COLO668 (cell line): ENCODE results near the gene CTRL.
"Not testable (repeated sequence)": the region's sequence is repeated elsewhere in the genome, so short reads cannot be mapped to it uniquely, and the experiment has no call there.

Source experiments
- DNase-seq: peaks from one replicate; lab custom pipeline; 2025; ENCODE audit not compliant: unreplicated experiment; lab: John Stamatoyannopoulos, UW

Gene CTRL

DNA sequence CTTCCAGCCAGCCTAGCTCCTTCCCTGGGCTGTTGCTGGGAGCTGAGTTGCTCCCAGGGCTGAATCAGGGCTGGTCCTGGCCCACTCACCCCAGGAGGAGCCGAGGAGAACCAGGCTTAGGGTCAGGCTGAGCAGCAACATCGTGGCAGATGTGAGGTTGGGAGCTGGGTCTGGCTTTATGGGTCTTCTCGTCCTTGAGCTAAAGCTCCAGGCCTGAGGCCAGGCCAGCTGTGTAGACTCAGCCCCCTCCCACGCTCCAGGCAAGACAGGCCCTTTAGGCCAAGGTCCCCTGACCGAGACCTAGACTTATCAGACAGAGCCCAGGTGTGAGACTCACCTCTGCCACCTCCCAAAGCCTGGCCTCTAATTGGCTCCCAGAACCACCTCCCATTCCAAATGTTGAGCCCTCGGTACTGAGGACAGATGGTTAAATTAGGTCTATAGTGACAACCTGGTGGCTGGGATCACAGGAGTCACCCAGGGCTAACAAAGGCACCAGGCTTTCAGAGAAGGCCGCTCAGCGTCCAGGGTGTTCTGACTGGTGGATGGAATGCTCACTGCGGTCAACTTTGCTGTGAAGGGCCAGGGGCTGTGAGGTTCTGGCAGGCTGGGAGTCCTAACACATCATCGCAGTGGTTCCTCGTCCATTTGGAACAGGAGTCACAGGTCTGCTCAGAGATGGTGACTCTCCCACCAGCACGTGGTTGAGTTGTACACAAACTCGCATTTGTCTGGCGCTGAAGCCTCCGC lies at the start of gene CTRL:
Gene CTRL, minus strand, starts transcription at position 151 of the 750 bp plus-strand sequence. Its CDS starts 10 bp downstream, at position 141.
- no peak for DNase-seq

DNA sequence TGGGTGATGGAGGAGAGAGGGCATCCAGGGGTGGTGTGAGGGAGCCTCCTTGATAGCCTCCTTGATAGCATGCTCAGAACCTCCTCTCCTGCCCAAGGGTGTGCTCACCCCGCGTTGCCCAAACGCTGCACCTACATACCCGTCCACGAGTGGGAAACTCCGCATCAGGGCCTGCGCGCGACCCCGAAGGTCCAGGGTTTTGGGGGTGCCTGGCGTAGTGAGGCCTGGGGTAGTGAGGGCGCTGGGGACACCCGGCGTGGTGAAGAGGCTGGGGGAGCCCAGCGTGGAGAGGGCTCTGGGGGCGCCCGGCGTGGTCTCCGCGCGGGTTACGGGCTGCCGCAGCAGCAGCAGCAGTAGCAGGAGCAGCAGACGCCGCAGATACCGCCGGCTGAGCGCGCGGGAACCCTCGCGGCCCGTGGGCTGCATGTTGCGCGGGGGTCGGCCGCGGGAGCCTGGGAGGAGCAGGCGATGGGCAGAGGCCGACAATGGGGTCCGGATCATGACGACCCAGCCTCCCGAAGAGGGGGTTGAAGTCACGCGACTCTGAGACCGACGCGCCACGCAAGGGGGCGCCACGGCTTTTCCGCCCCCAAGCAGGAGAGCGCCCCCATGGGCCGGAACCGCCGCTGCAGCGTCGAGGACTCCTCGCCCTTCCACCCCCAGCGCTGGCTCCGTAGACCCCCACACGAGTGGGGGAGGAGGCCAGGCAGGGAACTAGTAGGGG lies 48.5 kb upstream of the CTRL start, which contains the start of gene DPEP3:
Gene DPEP3, minus strand, starts transcription at position 545 of the 724 bp plus-strand sequence. Its CDS starts 119 bp downstream, at position 426.
- no peak for DNase-seq

DNA sequence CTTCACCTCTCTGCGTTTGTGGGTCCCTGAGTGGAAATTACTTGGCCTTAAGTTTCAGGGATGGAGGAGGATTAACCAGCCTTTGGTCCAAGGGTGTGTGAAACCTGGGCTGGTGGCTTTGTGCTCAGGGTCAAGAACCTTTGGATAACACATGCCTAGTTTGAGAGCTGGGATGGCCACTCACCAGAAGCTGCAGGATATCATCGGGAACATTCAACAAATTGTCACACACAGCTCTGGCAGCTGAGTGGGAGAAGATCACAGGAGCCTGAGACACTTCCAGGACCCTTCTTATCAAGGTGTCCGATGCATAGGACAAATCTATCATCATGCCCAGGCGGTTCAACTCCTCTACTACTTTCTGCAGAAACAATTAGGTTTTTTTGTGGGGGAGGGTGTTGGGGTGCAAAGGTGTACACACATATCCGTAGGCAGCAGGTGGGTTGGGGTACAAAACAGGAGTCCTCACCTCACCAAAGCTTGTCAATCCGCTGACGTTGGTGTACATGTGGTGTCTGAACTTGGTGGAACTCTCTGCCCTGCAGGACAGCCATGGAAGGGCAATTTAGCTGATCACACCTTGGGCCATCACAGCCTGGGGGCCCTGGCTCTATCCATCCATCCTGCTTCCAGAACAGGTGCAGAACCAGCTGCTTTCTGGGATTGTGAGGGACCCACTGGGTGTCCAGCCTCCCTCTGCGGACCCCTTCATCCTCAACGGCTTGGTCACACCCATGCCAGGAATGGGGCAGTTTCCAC lies 46.0 kb upstream of the CTRL start:
- DNase-seq, result no peak

DNA sequence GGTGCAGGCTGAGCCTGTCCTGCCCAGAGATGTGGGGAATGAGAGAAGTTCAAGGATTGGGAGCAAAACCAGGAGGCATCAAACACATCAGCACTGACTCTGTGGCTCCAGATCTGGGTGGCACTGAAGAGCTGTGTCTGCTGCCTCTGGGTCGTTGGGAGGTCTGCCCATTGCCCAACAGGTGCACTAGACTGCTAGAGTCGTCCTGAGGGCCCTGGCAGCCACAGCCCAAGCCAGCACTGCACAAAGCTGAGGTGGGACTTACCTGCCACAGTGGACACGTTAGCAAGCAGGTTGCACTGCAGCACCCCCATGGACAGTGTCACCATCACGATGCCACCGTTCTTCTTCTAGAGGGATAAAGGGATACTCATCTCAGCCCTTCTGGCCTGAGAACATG lies 45.3 kb upstream of the CTRL start:
- DNase-seq, result no peak

DNA sequence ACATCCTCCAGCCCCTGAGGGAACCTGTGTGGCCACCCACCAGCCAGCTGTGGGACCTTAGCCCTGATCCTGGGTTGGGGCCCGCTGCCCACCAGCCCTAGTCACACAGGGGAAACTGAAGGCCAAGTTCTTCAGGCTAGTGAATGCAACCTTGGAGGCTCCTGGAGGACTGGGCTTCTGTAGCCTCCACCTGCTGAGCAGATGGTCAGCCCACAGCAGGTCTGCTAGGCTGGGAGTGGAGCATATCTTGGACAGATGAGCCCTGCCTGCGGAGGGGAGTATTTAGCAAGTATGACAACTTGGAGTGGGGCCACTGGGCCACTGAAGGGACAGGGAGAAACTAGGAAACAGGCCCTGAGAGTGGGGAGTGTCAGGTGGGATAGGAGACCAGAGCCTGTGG lies 44.5 kb upstream of the CTRL start:
- no peak for DNase-seq

DNA sequence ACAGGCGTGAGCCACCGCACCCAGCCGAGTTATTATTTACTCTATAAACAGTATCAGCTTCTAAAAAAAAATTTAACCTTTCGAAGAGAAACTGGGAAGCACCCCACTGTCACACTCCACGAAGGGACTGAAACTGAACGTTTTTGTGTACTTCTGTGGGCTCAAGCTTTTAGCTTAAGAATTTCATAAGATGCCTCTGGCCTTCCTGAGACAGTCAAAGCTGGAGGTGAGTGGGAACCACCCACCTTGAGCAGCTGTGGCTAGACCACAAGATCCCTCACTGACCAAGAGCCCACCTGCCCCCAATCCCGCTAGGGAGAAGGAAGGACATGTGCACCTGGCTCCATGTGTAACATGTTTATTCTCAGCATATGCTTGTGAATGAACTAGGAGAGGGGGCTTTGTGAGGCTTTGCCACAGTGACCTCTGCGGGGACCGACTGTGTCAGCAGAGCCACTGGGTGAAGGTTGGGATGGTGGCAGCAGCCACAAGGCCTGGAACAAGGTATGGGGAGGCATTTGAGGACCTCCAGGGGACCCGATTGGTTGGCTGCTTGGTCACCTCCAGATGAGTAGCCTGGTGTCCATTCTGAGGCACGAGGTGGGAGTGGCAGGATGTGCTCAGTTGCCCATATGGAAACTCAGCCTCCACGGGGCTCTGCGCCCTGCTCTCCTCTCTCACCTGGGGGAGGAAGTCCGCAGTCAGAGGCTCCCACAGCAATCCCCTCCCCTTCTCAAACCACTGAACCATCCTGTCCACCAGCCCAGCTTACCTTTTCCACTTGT lies 43.9 kb upstream of the CTRL start:
- no peak for DNase-seq

DNA sequence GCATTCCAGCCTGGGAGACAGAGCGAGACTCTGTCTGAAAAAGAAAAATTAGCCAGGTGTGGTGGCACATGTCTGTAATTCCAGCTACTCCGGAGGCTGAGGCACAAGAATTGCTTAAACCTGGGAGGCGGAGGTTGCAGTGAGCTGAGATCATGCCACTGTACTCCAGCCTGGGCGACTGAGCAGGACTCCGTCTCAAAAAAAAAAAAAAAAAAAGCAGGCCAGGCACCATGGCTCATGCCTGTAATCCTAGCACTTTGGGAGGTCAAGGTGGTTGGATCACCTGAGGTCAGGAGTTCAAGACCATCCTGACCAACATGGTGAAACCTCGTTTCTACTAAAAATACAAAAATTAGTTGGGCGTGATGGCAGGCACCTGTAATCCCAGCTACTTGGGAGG lies 40.6 kb upstream of the CTRL start:
- DNase-seq, result not testable (repeated sequence)

DNA sequence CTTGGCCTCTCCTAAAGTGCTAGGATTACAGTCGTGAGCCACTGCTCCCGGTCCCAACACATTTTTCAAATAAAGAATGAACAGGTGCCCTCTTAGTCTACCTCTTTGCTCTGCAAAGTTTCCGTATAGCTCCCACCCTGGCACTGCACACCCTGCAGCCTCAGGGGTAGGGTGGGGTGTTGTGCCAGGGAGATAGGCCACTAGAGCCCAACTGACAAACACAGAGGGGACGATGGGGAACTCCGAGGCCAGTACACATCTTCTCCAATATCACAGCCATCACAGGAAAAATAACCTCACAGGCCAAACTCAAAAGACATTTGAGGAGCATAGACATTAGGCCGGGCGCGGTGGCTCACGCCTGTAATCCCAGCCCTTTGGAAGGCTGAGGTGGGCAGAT lies 39.4 kb upstream of the CTRL start:
- DNase-seq, result no peak

DNA sequence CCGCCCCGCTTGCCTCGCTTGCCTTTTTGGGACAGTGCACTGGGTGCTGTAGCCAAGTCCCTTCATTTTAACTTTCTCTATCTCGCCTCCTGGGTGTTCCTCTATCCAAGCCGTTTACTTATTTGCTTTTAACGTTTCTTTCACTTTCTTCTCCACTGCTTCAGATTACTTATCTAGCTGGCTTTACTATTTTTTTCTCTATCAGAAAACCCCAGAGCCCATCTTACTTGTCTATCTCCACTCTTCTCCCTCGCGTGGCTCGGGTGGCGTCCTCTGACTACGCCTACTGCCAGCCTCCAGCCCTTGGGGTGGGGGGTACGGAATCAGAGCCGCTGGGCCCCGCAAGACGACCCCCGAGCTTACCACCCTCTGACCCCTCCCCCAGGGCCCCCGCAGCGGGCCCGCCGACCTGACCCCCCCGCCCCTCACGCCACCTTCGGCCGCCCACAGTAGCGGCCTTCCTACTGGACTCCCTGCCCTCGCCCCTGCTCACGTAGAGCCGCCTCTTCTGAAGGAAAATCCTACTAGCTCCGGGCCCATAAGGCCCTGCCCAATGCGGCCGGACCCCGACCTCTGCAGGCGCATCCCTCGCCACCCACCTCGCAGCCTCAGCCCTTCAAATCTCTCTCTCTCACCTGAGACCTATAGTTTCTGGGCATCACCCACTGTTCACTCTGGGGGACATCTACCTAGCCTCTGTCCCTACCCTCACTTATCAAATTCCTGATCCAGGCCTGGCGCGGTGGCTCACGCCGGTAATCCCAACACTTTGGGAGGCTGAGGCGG lies 37.8 kb upstream of the CTRL start:
- DNase-seq, result no peak

DNA sequence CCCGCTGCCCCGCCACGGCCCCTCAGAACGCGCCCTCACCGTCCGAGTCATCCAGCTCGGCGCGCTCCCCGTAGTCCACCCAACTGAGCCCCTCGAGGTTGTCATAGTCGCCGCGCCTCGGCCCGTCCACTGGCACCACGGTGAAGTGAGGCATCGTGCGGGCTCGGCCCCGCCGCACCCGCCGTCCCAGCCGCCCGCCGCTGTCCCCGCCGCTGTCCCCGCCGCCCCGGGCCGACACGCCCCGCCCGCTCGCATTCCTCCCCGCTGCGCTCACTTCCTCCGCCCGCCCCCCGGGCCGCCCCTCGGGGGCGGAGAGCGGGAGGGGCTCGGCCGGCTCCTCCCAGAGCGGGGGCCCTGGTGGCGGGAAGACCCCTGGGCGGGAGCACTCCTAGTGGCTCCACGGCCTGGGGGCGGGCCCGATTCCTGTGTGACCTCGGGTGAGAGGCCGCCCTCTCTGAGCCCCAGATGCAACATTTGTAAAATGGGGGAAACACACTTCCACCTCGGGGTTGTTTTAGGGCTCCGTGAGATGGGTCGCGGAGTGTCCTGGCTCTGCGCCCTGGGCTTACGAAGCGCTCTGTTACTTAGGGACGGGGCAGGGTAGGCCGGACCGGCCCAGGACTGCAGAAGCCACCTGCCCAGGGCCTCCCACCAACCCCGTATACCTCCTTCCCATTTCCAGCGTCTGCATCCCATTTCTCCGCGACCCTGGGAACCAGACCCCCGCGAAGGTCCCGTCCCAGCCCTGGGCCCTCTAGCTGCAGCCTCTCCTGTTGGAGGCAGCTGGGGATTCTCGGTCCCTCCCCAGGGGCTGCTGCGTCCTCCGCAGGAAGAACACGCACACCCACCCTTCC lies 37.0 kb upstream of the CTRL start, which contains the start of gene SLC12A4:
Gene SLC12A4, minus strand, starts transcription at position 238 of the 854 bp plus-strand sequence. Its CDS starts 84 bp downstream, at position 154.
- peak; percentile 37 for DNase-seq

DNA sequence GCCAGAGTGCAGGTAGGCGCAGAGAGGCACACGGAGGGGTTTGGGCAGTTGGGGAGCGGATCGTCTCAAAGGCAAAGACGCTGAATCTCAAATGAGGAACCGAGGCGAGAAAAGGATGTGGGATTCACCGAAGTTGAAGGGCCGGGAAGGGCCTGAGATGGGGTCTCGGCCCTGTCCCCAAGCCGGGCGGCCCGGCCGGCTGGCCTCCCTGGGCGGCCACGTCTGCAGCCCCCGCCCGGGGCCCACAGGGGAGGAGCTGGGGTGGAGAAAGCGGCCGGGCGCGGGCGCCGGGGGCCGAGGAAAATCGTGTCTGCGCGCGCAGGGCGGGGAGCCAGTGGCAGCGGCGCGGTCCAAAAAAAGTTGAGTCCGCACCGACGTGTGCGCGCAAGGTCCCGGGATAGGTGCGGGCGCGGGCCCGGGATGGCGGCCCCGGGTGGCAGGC lies 36.3 kb upstream of the CTRL start:
- no peak for DNase-seq

DNA sequence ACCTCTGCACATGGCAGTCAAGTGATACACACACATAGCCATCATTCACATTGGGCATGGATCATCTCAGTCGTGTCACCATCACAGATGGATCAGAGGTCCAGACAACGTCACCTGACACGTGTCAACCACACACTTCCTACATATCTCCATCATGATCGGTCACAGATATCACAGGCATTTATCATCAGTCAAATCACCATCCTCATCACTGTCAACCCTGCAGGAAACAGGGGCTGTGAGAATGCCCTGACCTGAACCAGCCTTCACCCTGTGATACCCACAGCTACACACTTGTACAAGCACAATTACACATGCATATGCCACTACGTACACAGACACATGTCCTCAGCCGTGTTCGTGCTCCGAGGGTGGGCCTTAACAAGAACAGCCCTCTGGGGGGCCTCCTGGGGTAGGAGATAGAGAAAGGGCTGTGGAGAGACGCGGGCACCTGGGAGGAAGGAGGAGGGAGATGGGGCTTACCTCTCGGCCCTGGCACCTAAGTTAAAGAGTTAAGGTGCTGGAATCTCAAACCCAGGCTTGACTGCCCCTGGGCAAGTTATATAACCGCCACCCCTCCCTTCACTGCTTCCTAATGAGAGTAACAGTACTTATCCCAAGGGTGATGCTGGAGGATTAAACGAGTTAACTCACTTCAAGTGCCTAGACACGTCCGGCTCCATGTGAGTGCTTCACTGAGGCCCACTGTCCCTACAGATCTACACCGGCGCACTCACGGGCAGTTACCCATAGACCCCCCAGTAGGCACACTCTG lies 35.7 kb upstream of the CTRL start:
- no peak for DNase-seq

DNA sequence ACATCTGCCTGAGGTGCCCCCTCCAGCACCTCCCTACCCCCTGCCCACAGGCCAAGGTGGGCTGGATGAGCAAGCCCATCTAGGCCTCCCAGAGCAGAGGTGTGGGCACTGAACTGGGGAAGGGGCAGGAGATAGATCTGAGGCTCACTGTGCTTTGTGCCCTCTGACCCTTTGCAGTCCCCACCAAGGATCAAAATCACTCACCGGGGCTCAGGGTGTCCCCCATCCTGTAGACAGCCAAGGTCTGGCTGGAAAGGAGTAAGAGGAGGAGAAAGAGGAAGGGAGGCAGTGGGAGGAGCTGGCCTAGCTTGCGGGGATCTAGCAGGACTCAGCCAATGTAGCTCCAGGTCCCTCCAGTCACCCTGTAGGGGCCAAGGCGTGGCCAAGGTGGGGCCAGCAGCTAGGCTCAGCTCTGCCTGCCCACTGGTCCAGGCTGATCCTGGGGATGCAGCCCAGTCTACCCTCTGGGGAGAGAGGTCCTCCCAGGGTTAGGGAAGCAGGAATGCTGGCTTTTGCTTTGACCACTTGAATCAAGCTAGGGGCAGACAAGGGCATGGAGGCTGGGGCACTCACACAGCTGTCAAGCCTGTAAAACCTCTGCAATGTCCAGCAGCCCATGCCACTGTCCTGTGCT lies 35.0 kb upstream of the CTRL start:
- DNase-seq, result no peak

DNA sequence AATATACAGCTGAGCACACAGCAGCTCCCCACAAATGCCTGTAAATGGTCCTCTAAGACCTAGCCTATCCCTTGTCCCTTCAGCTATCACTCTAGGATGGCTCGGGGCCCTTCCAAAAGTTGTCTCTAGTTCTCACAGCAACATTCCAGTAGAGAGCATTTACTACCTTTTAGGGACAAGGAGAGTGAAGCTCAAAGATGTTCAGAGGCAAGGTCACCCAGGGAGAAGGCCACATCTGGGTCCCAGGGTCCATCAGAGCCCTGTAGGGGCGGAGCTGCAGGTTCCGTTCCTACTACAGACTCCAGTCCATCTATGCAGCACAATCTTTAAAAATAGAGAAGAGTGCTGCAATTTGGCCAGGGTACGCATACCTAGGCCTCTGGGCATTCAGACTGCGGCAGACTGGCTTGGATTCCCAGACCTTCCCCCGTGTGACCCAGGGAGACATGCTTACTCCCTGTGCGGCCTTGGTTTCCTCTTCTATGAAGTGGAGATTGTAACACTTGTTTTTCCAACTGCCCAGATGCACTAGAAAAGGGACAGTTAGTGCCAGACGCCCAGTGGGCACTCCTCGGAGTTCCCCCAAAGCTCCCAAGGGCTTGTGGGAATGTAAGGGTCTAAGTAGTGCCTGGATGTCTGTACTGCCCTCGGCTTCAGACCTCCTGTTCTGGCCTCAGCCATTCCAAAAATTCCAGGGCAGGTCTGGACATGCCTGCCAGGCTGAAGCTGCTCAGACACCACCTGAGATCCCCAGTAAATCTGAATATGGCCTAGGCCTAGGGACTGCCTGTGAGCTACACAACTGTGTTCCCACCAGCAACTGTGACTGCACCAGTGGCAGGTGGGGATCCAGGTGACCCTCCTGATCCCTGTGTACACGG lies 34.2 kb upstream of the CTRL start:
- DNase-seq, result peak; percentile 15

DNA sequence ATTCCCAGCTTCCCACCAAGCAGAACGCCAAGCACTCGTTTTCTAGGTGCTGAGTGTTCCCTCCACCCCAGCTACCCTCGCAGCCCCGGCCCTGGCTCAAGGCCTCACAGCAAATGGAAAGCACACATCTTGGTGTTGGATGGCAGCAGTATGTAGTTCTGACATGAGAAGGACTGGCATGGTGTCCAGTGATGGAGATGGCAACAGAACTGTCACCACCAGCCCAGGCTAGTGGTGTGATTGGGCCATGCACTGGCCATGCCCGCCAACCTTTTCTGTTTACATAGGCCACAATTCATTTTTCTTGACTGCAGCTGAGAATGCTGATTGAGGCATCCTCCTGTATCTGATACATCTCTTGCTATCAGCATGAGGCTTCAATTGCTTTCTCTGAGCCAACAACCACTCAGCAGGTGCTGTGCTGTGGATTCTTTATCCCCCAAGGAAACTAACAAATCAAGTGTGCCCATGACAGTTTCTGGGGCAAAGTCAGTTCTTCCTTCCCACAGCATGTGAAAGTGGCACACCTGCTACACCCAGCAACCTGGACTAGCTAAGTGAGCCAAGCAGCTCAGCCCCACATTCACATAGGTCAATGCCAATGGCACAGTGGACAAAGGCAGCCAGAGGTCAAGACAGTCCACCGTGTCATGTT lies 32.9 kb upstream of the CTRL start:
- no peak for DNase-seq

DNA sequence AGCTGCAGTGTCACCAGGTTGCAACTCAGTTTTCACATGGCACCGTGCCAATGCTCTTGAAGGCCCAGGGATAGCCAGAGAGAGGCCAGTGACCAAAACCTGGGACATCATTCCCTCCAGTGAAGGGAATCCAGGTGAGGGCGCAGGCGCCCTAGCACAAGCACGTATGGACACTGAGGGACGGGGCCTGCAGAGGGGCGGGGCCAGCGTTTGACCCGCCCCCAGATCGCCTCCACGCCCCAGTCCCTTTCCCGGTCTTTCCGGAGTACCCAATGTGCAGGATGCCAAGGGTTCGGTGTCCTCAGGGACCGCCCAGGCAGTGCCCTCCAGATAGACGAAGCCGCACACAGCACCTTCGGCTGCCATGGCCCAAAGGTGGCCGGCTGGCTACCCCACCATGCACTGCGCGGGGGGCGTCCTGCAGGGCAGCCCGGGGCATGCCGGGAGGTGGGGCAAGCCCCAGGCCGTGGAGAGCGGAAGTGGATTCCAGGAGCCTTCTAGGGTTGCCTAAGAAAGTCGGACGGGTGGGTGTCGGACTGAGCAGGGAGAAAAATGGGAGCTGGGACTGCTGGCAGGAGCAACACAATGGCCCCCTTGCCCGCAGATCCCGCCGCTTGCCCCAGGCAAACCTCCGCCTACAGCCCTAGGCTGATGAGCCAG lies 32.1 kb upstream of the CTRL start:
- DNase-seq, result peak; percentile 56
